GM19239 (cell line): ENCODE measurements around the gene PTPRD.

Experiments
- DNase-seq: peaks from one replicate; pipeline ENCODE4 v3.0.0; 2011; ENCODE audit warnings: low spot score; ENCODE audit not compliant: insufficient read length
- FAIRE-seq: peaks from 2 replicates; lab custom pipeline; 2011; peaks lifted over from hg19 to GRCh38; lab: Jason Lieb, UNC

The PTPRD gene

DNA sequence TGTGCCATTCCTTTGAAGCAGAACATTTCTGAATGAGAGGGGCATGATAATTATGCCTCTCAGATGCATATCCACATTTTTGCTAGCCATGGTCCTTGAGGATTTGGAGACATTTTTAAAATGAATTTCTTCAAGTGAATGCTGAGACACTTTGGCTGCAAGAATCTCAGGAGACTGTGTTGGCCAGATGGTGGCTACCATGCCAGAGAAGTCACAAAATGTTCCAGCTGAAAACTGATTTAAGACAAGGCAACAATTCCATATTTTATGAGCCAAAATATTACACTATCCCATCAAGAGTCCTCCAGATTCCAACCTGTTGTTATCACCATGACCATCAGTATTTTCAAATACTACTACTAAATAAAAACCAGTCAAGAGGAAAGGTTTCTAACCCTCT, 1953.7 kb downstream of the PTPRD start:
- FAIRE-seq, result no peak
- no peak for DNase-seq

DNA sequence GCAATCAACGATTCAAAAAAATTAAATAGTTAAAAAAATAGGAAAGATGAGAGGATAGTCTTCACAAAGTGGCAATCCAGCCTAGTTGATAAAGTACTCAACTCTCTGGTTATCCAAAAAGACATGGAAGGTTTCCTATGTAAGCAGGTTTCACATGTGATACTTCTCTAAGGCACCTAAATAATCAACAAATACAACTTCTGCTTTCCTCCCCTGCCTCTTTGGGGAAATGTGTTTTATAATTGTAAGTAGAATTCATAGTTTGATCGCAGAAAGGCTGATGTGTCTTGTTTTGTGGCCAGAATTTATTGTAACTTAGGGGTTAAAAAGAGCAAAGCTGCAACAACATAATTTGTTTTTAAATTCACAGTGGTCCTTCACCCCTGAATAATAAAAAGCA, 1957.7 kb downstream of the PTPRD start:
- DNase-seq (no peak), FAIRE-seq (no peak)

DNA sequence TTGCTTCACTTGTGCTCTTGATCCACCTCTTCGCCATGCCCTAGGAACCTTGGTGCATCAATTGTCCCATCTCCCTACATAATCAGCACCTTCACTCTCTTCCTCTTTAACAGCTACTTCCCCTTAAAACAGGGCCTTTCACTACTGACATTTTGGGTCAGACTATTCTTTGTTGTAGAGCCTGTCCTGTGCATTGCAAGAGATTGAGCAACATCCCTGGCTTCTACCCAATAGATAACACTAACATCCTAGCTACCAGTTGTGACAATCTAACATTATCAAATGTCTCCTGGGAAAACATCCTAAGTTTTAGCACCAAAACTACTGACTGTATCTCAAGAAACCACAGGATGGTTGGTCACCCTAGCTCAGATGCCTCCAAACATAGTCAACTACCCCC, 1958.9 kb downstream of the PTPRD start:
- no peak for FAIRE-seq
- DNase-seq, result no peak

DNA sequence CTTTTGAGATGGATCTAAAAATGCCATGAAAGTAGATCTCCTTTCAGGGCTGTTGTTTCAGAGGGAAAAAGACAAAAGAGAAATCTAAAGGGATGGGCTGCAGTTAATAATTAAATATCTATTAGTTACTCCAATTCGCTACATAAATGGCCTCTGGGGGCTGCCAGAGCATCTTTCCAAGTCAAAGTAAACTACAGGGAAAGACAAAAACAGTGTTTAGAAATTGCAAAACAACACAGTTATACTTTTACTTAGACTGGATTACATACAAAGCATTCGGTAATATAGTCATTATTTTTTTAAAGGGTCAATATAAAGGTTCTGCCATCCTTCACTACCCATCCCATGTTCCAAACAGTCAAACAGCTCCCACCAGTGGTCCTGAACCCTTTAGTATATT, 1959.7 kb downstream of the PTPRD start:
- DNase-seq (no peak), FAIRE-seq (no peak)

DNA sequence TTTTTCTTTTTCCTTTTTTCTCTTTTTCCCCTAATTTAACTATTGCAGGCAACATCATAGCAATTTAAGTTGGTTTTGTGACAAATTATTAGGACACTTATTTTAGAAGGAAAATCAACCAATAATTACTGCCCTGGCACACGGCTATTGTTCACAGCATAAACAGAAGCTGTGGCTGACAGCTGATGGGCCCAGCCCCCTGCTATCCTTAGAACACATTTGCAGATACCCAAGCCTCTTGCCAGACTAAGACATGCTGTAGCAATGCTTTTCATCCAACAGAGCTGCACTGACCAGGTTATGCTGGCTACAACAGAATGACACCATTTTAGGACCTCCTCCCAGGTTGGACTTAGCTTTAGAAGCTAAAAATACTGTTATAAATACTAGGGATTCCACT, 1960.5 kb downstream of the PTPRD start:
- no peak for DNase-seq
- no peak for FAIRE-seq

DNA sequence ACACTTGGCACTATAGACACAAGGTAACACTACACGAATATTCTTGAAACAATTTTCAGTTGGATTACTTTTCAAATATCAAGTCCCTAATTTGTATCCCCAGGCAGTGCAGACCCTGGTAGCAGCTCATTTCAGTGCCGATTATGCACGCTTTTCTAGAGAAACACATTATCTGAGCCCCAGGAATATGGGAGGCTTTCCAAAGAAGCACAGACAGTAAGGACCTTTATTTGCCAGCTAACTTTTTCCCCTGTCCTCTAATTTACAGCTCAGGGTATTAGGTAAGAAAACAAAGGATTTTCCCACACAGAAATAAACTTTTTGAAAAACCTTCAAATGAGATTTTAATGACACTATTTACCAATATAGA, 1961.0 kb downstream of the PTPRD start:
- DNase-seq, result no peak
- no peak for FAIRE-seq

DNA sequence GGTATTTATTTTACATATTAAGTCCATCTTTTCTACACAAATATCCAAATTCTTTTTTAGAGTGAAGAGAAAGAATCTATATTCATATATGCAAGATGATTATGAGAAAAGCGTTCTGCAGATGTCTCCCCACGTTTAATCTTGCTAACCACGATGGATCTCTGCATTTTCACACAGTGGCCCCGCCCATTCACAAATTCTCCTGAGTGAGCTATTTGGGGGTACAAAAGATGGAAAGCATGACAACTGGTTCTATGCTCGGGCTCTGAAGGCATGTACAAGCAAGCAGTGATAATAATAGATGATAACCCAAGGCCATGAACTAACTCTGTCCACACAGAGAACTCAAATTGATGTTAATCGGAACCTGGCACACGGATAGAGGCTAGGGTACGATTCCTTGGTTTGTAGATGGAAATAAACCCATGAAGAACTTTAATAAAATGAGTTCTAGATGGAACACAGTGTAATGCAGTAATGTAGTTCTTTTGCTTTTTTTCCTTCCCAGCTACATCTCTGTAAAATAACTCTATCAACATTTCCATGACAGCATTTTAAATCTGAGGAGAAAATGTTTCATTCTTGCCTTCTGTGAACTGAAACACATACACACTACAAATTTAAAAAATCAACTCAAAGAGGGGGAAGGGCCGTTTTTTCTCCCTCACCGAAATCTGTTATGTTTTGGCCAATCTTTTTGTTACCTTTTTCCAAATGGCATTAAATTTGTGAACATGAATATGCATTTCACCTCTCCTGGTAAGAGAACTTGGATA, 1961.5 kb downstream of the PTPRD start:
- DNase-seq (no peak), FAIRE-seq (no peak)

DNA sequence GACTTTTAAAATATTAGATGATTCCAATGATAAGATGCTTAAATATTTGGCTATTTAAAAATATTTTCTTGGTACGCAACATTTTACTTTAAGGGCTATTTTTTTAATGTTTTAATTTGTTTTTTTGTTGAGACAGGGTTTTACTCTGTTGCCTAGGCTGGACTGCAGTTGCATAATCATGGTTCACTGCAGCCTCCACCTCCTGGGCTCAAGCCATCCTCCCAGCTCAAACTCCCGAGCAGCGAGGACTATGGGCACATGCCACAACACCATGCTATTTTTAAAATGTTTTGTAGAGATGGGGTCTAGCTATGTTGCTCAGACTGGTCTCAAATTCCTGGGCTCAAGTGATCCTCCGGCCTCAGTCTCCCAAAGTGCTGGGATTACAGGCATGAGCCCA, 1963.0 kb downstream of the PTPRD start:
- FAIRE-seq (no peak), DNase-seq (no peak)

DNA sequence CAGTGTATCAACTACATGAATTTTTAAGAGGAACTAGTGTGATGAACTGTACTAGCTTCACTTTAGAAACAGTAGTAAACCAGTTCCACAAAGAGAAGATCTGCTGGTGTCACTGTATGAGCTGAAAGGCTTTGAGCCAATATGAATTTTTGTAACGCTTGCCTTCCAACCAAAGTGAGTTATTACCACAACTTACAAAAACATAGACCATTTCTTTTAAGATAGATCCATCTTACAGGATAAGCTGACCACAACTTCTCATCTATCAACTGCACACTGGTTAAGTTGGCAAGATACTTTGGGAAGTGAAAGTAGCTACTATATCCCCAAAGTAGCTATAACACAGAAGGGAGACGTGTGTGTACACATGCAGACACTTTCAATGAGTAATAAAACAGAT, 1963.6 kb downstream of the PTPRD start:
- DNase-seq, result no peak
- no peak for FAIRE-seq

DNA sequence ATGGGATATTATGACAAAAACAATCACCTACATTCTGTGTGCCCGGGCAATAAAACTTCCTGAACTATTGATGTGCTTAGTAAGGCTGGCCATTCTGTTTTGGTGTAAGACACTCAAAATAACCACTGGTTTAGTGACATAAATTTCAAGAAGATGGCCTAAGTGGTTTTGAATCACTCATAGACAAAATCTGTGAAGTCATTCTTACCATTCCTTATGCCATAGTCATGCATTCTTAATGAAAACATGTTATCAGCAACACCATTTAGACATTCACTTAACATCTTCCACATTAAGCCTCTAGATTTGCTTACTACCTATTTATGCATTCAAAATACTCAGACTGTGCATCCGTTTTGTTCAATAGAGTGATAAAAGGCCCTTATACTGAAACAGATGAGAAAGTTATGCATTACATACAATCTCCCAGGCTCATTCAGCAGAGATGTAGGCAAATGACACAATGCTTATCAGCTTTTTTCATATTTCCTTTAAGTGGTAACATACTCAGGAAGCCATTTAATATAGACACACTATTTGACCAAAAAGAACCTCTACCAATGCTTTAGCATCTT, 1964.4 kb downstream of the PTPRD start:
- no peak for FAIRE-seq
- DNase-seq, result no peak

DNA sequence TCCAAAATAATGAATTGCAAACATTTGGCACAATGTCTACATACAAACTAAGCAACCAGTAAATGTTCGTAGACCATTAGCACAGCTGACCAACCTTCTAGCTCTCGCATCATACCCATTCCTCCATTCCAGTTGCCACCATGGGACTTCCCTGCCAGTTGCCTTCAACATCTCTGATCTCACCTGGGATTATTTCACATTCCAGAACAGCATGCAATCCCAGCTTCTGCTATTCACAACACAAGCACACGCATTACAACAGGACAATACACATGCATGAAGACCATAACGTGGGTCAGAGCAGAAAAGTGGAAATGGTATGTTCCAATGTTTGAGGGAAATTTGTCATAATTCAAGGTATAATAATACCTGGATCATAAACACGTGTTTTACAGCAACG, 1965.0 kb downstream of the PTPRD start:
- no peak for FAIRE-seq
- DNase-seq, result no peak

DNA sequence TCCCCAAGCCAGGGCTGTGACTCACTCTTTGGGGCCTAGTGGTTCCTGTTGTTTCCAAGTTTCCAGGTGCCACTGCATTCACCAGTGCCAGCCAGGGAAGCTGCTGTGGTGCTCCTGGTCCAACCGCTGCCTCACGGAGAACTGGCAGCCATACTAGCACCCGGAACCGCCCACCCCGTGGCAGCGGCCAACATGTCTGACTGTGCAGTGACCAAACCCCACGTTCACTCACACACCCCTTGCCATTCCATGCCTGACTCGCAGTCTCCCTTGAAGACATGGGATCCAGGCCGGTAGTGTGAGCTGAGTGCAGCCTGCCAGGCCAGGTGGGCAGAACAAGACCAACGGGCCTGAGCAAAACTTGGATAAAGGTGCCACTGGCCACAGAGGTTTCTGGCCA, 1968.2 kb downstream of the PTPRD start:
- no peak for DNase-seq
- FAIRE-seq, result no peak

DNA sequence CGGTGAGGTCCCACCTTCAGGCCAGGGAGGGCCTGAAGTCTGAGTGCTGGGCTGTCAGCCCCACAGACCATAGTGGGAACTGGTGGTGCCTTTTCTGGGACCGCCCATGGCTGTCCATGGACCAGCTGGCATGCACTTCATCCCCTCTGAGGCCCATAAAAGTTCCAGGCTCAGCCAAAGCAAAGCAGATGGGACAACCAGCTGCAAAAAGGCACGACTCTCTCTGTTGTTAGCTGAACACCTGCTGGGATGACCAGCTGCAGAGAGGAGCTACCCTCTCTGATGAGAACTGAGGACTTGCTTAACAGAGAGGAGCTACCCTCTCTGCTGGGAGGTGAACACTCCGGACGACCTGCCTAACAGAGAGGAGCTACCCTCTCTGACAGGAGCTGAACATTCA, 1968.9 kb downstream of the PTPRD start:
- FAIRE-seq, result no peak
- no peak for DNase-seq

DNA sequence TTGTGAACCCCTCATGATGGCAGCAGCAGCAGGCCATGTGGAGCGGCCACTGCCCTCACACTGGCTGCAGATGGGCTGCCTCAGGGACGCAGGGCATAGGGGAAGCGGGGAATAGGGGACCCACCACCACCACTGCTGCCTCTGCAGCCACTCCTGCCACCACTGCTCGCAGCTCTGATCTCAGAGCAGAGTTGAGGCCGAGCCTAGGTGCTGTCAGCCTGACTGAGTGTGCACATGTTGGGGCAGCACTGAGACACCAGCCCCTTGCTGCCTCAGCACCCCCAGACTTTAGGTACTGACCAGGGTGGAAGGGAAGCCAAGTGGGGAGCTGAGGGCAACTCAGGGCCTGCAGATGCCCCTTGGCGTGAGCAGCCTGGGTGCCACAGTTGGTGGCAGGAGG, 1969.3 kb downstream of the PTPRD start:
- DNase-seq (no peak), FAIRE-seq (no peak)

DNA sequence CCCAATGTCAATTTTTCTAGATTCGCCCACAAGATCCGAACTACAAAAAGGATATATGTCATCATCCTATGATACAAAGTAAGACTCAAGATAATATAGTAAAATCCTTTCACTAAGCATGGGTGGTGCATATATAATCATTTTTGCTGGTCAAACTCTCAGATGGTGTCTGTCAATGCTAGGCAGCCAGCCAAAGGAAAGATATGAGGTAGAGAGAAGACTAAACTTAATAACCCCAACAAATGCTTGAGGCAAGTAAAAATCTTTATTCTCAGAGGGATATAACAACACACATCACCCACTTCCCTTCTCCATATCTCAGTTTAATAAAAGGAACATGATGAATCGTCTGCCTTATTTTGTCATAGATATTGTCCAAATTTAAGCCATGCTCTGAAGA, 1972.0 kb downstream of the PTPRD start:
- DNase-seq (no peak), FAIRE-seq (no peak)

DNA sequence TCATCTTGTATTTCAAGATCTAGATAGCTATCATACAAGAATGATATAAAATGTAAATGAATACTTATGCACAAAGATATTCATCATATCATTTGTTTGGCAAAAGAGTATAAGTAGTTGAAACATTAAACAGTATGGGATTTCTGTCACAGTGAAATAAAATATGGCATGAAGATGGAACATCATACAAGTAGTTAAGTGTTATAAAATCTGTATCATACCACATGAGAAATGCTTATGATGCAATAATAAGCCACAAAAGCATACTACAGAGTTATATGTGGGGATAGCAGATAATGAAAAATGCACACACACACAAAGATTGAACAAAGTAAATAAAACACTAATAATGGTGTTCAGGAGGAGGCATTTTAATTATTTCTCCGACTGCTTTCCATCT, 1975.2 kb downstream of the PTPRD start:
- no peak for FAIRE-seq
- DNase-seq, result no peak

DNA sequence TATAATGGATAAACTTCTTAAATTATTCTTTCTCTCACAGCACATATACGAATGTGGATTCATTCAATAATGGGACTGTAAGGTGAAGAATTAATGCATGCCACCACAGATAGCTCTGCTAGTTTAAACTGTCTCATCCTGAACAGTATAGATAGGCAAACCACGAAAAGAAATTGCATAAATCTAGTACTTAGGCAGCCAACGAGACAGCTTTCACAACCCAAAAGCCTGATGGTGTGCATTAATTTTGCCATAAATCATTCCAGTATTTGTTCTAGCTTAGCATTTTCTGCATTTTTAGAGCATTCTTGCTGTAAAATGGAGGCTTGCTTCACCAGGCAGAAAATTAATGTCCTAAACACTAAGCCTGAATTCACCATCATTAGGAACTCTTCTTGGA, 1979.0 kb downstream of the PTPRD start:
- DNase-seq (no peak), FAIRE-seq (no peak)

DNA sequence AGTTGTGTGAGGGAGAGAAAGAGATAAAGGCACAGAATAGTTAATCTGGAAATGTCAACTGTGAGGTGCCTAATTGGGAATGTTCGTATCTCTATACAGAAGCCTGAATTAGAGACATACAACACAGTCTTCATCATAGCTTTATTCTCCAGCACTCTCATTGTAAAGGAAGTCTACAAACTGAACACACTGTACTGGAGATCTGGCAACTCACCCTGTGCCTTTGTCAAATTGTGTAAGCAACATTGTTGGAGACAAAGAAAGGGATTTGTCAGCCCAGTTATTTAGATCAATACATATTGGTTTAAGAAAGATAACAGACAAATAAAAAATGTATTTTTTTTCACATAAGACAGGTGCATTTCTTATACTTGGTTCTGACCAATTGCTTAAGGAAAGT, 1980.3 kb downstream of the PTPRD start:
- DNase-seq (no peak), FAIRE-seq (no peak)

DNA sequence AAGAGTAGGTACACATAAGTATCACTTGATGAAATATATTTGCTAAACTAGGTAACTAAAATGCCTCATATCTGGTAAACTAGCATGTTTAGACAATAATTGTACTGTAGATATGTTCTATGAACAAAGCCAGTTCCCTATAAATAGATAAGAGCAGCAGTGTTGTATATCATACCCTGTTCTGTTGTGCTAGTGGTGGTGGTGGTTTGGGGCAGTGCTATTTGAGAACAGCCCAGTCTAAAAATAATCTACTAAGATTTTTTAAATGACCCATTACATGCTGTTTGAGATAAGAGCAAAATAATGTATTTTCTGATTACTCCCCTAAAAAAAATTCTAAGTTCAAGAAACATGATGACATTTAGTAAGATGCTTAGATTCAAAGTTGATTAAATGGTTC, 1984.0 kb downstream of the PTPRD start:
- FAIRE-seq (no peak), DNase-seq (no peak)

DNA sequence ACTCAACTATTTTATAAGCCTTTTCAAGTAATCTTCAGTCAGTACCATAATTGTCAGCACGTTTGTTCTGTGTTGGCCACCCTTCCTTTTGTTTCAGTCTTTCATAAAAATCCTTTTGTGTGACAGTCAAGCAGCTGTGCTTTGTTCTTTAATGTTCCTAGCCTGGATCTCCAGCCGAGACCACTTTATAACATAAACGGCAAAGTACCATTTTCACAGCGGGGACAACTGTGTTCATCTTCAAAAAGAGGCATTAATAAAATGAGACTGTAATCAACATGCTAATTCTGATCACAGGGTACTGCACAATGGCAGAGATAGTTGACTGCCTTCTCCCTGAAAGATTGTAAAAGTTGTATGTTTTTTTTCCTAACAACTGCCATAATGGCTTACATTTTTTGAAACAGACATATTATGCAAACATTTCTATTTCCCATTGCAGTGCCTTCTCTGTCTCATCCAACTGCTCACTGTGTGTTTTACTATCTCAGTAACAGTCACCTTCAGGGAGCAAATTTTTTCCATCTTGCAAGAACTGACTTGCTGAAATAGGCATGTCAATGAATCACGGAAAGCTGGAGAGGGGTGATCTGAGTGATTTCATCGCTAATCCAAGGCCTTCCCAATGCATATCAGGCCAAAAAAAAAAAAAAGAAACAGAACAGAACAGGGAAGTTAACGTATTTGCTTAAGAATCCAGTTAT, 1984.7 kb downstream of the PTPRD start:
- DNase-seq (no peak), FAIRE-seq (no peak)

DNA sequence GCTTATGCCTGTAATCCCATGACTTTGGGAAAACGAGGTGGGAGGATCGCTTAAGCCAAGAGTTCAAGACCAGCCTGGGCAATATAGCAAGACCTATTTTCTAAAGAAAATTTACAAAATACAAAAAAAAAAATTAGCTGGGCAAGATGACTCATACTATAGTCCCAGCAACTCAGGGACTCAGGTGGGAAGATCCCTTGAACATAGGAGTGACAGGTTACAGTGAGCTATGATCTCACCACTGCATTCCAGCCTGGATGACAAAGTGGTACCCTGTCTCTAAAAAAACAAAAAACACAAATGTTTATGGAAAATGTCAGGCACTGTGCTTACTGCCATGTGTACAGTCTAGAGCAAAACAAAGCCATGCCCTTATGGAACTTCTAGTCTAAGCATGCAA, 1989.9 kb downstream of the PTPRD start:
- no peak for DNase-seq
- FAIRE-seq, result no peak
